Glutamatergic neuron (in vitro differentiated cells): ENCODE results near the gene ABCC11. TPM values are rescaled to one million over a fixed set of nuclear protein-coding genes. Genes with fewer than 3 reads are reported as not detected.

ENCODE experiments used
- DNase-seq: peaks from one replicate; pipeline ENCODE4 v3.0.0; 2022
- H3K27ac Mint-ChIP-seq: one replicate; pipeline ENCODE4 v1.8.0; 2020; ENCODE audit warnings: mild to moderate bottlenecking, mixed read lengths, inconsistent platforms; ENCODE audit not compliant: unreplicated experiment
- H3K27me3 Mint-ChIP-seq: one replicate; pipeline ENCODE4 v1.8.0; 2020; ENCODE audit warnings: mild to moderate bottlenecking, moderate library complexity, mixed read lengths, inconsistent platforms; ENCODE audit not compliant: unreplicated experiment
- H3K36me3 Mint-ChIP-seq: one replicate; pipeline ENCODE4 v1.8.0; 2020; ENCODE audit warnings: mild to moderate bottlenecking, mixed read lengths, inconsistent platforms; ENCODE audit not compliant: unreplicated experiment
- H3K4me1 Mint-ChIP-seq: one replicate; pipeline ENCODE4 v1.8.0; 2020; ENCODE audit warnings: mild to moderate bottlenecking, low read depth, mixed read lengths, inconsistent platforms; ENCODE audit not compliant: unreplicated experiment
- H3K4me3 Mint-ChIP-seq: one replicate; pipeline ENCODE4 v1.8.0; 2020; ENCODE audit warnings: mild to moderate bottlenecking, mixed read lengths, inconsistent platforms; ENCODE audit not compliant: unreplicated experiment
- H3K9me3 Mint-ChIP-seq: one replicate; pipeline ENCODE4 v1.8.0; 2020; ENCODE audit warnings: mild to moderate bottlenecking, moderate library complexity, mixed read lengths, inconsistent platforms; ENCODE audit not compliant: unreplicated experiment
- total RNA-seq: library from RNA; stranded (reverse); fragmentation: NEBNext Ultra II Directional; extraction: Animal tissue kit (Norgen Biotek cat#: 25700); gene quantifications from one replicate; pipeline ENCODE4 v1.2.1, GENCODE V29; 2021; ENCODE audit not compliant: unreplicated experiment
- TF ChIP-seq, protein P1 (sequence below): fragments of 200-600 bp; sonication (generic); IDR thresholded peaks from one replicate; pipeline ENCODE4 v1.5.0; 2021; ENCODE audit not compliant: partially characterized antibody, unreplicated experiment

The ABCC11 gene
- total RNA-seq, 1 donor from 2014 or later = not detected

DNA sequence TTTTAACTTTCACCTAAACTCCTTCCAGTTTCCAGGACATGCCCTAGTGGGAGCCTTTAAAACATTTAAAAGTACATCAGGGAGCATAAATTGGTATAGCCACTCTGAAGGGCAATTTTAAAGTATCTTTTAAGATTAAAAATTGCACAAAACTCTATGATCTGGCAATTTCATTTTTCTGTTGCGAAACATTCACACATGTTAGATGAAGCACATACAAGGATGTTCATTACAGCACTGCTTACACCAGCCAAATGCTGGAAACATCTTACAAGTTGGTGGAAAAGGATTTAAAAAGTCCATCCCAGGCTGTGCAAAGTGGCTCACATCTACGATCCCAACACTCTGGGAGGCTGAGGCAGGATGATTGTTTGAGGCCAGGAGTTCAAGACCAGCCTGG, 29.6 kb downstream of the ABCC11 start:
- Mint-ChIP-seq H3K4me1 (no peaks in the 10 kb centered on the region), H3K27me3 (peaks cover 4% of the 10 kb centered on the region), H3K36me3 (no peaks in the 10 kb centered on the region), H3K27ac (no peak overlapping the region), H3K4me3 (no peak overlapping the region), H3K9me3 (no peaks in the 10 kb centered on the region)
- no peak for DNase-seq
- TF ChIP-seq, protein P1, sequence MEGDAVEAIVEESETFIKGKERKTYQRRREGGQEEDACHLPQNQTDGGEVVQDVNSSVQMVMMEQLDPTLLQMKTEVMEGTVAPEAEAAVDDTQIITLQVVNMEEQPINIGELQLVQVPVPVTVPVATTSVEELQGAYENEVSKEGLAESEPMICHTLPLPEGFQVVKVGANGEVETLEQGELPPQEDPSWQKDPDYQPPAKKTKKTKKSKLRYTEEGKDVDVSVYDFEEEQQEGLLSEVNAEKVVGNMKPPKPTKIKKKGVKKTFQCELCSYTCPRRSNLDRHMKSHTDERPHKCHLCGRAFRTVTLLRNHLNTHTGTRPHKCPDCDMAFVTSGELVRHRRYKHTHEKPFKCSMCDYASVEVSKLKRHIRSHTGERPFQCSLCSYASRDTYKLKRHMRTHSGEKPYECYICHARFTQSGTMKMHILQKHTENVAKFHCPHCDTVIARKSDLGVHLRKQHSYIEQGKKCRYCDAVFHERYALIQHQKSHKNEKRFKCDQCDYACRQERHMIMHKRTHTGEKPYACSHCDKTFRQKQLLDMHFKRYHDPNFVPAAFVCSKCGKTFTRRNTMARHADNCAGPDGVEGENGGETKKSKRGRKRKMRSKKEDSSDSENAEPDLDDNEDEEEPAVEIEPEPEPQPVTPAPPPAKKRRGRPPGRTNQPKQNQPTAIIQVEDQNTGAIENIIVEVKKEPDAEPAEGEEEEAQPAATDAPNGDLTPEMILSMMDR = no peak

DNA sequence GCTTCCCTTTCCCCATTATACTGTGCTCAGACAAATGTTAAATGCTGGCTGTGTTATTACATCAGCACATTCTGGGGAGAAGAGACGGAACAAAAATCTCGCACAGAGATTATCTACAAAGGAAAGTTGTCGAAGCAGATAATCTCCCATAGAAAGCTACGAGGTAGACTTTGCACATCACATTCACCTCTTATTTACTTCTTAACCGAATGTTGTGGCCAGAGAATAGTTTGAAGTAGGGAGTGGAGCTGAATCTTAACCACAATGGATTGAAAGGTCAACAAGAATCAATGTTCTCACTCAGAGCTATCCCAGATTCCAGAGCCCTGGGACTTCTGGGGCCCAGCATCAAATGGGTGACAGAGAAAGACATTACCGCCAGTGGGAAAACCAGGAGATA, 31.6 kb downstream of the ABCC11 start:
- Mint-ChIP-seq H3K4me1 (no peaks in the 10 kb centered on the region), H3K36me3 (no peaks in the 10 kb centered on the region), H3K9me3 (no peaks in the 10 kb centered on the region), H3K27ac (no peak overlapping the region), H3K27me3 (peaks cover 4% of the 10 kb centered on the region), H3K4me3 (no peak overlapping the region)
- DNase-seq = no peak
- TF ChIP-seq, protein P1 = no peak

DNA sequence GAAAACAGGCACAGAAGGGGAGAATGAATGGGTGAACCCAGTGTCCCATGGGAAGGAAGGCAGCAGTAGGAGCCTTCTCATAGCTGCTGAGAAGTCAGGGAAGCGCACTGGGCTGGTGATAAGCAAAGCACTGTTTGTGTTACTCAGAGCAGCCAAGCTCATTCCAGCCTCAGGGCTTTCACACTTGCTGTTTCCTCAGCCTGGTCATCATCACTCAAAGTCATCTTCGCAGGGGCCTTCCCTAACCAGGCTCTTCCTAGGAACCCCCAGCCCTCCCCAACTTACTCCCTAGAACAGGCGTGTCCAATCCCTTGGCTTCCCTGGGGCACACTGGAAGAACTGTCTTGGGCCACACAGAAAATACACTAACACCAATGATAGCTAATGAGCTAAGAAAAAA, 35.3 kb downstream of the ABCC11 start:
- Mint-ChIP-seq H3K36me3 (no peaks in the 10 kb centered on the region), H3K4me1 (no peaks in the 10 kb centered on the region), H3K4me3 (no peak overlapping the region), H3K27ac (no peak overlapping the region), H3K9me3 (no peaks in the 10 kb centered on the region), H3K27me3 (peaks cover 9% of the 10 kb centered on the region)
- DNase-seq = no peak
- TF ChIP-seq, protein P1 = no peak

DNA sequence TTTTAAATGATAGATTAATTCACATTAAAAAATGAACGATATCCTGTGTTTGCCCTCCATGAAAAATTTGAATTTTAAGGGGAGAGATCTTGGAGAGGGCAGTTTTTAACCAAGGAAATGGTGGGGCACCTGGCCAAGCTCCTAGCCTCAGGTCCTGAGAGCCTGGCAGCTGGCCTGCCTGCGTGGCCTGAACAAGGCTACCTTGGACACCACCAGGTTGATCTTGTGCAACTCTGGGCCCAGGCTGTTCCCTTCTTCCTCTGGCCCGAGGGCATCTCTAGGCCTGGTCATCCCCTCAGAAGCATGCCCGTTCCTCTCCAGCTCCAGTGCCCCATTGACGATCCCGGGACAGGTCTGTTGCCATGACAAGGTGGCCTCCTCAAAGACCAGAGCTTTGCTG, 36.6 kb downstream of the ABCC11 start:
- H3K27ac Mint-ChIP-seq = no peak overlapping the region
- H3K4me3 Mint-ChIP-seq = no peak overlapping the region
- DNase-seq = no peak
- TF ChIP-seq, protein P1 = no peak
- H3K9me3 Mint-ChIP-seq = no peaks in the 10 kb centered on the region
- H3K4me1 Mint-ChIP-seq = no peaks in the 10 kb centered on the region
- peaks cover 6% of the 10 kb centered on the region for H3K27me3 Mint-ChIP-seq
- no peaks in the 10 kb centered on the region for H3K36me3 Mint-ChIP-seq

DNA sequence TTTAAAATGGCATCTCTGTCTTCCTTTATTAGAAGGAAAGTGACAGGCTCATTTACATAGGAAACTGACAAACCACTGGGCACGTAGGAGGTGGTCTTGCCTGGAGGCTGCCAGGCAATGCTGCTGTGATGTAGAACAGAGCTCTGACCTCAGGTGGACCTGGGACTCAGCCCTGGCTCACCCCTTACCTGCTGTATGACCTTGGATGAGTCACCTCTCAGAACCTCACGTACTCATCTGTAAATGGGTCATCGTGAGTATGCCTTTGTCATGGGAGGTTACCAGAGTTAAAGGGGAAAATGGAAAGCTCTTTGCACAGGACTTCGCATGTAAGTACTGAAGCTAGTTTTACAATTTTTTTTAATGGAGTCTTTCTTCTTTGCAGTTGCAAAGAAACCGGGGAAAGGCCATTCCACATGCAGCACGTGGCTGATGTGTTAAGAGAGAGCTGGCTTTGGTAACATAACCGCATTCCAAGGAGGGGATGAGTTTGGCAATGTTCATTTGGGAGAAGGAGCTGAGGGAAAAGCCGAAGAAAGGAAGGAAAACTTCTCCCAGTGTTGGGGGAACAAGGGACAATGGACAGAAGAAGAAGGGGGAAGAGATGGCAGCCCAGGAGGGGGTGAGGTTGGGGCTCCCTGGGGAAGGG, 40.6 kb downstream of the ABCC11 start:
- H3K36me3 Mint-ChIP-seq = no peaks in the 10 kb centered on the region
- TF ChIP-seq, protein P1 = no peak
- DNase-seq = no peak
- no peaks in the 10 kb centered on the region for H3K4me1 Mint-ChIP-seq
- no peak overlapping the region for H3K4me3 Mint-ChIP-seq
- no peaks in the 10 kb centered on the region for H3K9me3 Mint-ChIP-seq
- H3K27ac Mint-ChIP-seq = no peak overlapping the region
- peaks cover 7% of the 10 kb centered on the region for H3K27me3 Mint-ChIP-seq
